ENCODE data around the gene PPIF. TPM values are rescaled to one million over a fixed set of nuclear protein-coding genes. Genes with fewer than 3 reads are reported as not detected.

Gene PPIF
- total RNA-seq, 2 experiments from 2014 or later: 177 to 185 TPM

DNA sequence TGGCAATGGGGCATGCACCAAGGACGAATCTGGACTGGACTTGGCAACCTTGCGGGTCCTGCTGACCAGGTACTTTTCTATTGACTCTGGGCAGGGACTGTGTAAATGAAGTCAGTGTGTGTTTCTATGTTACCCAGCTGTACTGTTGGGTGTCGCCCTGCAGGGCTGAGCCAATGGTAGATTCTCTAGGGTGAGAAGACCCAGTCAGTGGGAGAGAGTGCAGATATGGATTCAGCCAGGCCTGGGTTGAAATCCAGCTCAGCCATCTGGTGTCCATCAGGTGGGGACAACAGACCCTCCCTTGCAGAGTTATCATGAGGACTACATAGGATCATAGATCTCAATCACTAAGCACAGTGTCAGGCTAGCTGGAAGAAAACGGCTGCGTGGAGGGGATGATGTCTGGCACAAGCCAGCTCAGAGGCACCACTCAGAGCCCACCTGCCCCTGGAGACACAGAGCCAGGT is 4.9 kb upstream of the PPIF start:
- ChIA-PET CTCF (interaction anchor here (1.1 kb wide), 1 partner anchor 43 kb away, joined by 3 read pairs; no protein-coding TSS in a partner anchor), POLR2A (no interaction called here)

DNA sequence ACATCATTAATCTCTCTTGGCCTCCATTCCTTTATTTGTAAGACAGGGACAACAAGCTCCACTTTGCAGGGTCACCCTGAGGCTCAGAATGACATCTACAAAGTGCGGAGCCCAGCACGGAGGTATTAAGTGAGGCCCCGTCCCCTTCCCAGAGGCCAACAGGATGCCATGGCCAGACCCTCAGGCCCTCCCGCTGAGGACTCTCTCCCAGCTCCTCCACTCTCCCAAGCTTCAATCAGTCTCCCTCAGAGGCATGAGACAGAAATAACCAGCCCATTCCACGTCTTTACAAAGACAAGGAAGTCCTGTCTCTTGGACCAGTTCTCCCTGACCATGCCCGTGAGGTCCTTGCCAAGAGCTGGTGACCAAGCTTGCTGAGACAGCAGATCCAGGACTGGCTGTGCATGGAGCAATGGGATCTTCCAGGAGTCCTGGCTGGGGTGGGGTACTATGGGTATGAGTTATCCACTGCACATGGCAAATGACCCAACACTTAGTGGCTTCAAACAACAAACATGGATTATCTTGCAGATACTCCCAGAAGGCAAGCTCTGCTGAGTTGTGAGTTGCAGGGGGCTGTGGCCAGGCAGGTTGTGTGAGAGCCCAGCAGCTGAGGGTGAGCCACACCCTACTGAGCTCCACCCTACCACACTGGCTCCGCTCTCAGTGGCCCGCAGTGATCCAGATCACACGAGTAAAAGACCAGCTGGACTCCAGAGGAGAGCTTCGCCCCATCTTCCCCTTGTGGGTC is 4.3 kb upstream of the PPIF start:
- CTCF ChIA-PET: interaction anchor here (1.1 kb wide), 1 partner anchor 44 kb away, joined by 3 read pairs; no protein-coding TSS in a partner anchor
- POLR2A ChIA-PET: no interaction called here

DNA sequence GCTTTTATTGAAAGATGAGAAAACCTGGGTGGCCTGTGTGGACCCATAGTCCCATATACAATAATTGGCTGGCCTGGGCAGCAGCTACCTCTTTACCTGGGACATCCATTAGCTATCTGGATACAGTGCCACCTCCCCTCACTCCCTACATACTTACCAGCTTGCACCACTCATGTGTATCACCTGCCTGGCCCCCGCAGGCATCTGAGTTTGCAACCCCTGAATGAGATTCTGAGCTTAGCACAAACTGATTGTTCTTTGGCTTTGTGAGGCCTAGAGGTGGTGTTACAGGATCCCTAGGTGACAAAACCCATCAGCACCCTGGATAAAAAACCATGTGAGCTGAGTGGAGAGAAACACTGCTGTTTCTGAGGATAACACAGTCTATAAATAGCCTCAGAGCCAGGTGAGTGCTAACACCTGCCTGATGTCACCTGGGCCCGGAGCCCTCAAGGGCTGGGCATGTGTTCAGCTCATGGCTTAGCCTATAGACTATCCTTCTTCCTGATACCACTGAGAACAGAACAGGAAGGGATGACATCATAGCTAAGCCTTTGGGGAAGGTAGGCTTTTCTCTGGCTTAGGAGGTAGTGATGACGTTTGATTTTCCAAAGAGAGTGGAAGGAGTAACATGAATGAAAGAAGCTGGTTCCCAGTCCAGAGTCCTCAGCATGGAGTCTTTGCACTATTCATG is 2.6 kb upstream of the PPIF start:
- ChIA-PET CTCF (interaction anchor here (1.2 to 5.3 kb wide), 2 partner anchors 11 to 30 kb away, joined by 4 to 38 read pairs; no protein-coding TSS in a partner anchor), POLR2A (interaction anchor here (1.1 to 1.3 kb wide), 2 partner anchors 10 to 23 kb away, joined by 3 read pairs; no protein-coding TSS in a partner anchor)

DNA sequence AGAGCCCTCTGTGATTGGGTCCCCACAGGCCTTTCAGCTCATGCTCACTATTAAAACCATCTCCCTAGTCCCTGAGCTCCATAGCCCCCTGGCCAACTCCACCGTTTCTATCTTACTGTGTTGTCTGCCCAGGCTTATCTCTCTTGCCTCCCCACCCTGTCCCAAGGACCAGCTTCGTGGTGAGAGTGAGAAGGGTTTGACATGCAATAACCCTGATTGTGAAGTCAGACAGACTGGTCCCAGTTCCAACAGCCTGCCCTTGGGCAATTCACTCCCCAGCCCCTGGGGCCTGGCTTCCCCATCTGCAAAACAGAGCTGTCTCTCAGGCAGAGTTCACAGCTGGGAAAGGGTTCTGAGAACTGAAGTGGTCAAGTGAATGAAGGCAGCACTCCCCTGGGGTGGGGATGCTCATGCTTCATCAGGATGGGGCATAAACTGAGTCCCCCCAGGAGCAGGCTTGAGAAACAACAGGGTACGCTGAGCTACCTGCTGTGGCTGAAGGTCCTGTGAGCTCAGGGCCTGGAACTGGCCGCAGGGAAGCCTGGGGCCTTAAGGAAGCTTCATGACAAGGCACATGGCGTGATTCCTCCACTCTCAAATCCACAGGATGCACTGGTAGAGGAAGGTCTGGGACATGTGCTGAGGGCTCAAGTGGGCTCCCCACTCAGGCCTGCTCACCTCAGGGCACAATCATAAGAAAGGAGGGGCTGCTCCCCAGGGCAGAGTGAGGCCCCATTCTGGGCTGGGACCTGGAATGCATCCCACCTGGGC is 1.8 kb upstream of the PPIF start:
- ChIA-PET CTCF (interaction anchor here (0.9 to 5.3 kb wide), 4 partner anchors 12 to 122 kb away, joined by 4 to 38 read pairs (median 5); no protein-coding TSS in a partner anchor), POLR2A (interaction anchor here (1.1 to 1.3 kb wide), 2 partner anchors 10 to 24 kb away, joined by 3 read pairs; no protein-coding TSS in a partner anchor)

DNA sequence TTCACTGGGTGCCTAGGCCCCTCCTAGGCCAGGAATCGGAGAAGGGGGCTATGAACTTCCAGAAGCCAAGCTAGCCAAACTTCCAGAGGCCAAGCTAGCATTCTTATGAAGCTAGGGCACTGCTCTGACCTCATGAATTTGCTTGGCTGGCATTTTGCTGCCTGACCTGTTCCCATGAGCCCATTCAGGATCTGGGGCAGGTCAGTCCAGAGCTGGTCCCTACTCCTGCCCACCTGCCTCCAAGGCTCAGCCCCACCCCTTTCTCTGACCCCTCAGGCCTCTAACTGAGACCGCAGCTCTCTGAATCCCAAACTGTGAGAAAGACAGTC is 1.3 kb upstream of the PPIF start:
- CTCF ChIA-PET: interaction anchor here (0.9 to 5.3 kb wide), 3 partner anchors 12 to 122 kb away, joined by 5 to 38 read pairs (median 5); no protein-coding TSS in a partner anchor
- POLR2A ChIA-PET: interaction anchor here (0.6 to 1.3 kb wide), 2 partner anchors 11 to 98 kb away, joined by 3 read pairs; no protein-coding TSS in a partner anchor

DNA sequence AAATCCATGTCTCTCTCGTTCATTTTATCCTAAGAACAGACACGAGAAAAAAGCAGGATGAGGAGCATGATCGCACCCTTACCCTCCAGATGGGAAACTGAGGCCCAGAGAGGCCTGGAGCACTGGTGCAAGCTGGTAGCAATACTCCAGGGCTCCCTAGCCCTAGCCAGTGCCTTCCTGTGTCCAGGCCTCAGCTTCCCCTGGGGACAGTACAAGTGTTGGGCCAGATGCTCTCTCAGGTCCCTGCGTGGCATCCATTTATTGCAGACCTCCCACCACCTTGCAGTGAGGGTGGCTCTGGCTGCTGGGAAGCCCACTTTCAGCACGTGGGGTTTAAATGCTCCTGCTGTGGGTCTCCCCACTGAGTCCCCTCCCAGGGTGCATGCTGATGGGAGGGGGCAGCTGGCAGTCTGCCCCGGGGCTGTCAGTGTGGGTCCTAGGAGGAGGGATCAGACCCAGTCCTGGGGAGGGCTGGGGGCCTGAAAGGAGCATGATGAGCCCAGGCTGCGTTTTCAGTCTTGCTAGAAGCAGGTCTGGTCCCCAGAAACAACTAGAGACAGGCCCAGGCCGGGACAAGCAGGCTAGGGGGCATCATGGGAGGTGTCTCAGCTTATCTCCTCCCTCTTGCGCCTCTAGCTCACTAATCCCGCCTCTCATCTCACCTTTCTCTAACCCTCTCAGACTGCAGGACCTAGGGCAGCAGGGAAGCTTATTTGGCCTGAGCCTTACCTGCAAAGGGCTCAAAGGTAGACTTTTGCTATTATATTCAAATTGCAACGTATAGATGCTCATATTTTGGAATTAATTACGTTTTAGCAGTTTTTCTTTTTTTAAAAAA is 662 bp upstream of the PPIF start:
- CTCF ChIA-PET: interaction anchor here (0.9 to 5.3 kb wide), 5 partner anchors 13 to 121 kb away, joined by 3 to 38 read pairs (median 5); no protein-coding TSS in a partner anchor
- POLR2A ChIA-PET: interaction anchor here (0.6 to 2.4 kb wide), 2 partner anchors 15 to 98 kb away, joined by 3 to 9 read pairs; no protein-coding TSS in a partner anchor

DNA sequence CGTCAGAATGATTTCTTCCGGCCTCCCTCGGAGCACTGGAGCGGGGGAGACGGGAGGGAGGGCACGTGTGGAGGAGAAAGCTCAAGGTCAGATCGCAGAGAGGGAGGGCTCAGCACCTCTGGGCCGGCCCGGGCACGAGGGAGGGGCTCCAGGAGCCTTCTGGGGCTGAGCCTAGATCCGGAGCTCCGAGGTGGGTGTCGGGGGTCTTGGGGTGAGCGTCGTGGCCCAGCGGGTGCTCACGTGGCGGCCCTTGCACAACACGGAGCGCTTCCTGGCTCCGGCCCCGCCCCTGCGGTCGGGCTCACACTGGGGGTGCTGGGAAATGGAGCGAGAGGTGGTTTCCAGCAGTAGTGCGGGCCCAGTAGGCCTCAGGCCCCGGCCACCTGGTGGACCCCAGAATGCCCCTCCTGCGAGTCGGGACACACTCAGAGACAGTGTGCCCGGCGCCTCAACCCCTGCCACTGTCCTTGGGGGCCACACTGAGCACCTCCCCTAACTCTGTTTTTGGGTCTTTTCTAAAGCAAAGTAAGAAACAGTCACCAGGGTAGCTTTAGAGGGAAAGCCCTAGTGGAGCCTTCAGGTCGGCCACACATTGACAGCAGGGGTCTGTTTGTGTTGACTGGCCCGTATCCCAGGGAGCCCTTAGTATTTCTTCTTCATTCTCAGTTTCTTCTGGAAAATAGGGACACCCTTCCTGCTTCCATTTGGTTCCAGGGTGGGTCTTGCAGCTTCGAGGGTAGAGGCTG is 798 bp downstream of the PPIF start:
- ChIA-PET CTCF (interaction anchor here (0.7 to 5.3 kb wide), 7 partner anchors 14 to 100 kb away, joined by 3 to 38 read pairs (median 4); no protein-coding TSS in a partner anchor), POLR2A (interaction anchor here (0.8 to 2.4 kb wide), 13 partner anchors 10 to 106 kb away, joined by 3 to 9 read pairs (median 4); partner anchors contain the start of gene ZCCHC24)

DNA sequence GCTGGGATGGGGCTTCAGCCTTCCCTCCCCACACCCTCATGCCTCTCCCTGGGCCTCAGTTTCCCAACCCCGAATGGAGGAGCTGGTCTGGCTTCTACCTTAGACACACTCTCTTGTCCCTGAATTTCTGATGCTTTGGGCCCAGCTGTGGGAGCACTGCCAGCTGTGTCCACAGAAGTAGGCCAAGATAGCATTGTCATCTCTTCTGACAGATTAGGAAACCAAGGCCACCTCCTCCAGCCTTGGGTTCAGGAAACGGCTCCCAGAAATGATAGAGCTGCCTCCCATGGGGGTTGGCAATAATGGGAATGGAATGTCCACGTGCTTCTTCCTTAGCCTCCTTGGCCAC is 1.3 kb downstream of the PPIF start:
- ChIA-PET CTCF (interaction anchor here (1.2 to 5.3 kb wide), 4 partner anchors 15 to 60 kb away, joined by 4 to 38 read pairs (median 10); no protein-coding TSS in a partner anchor), POLR2A (interaction anchor here (0.5 to 2.4 kb wide), 8 partner anchors 9 to 107 kb away, joined by 3 to 9 read pairs (median 4); no protein-coding TSS in a partner anchor)

DNA sequence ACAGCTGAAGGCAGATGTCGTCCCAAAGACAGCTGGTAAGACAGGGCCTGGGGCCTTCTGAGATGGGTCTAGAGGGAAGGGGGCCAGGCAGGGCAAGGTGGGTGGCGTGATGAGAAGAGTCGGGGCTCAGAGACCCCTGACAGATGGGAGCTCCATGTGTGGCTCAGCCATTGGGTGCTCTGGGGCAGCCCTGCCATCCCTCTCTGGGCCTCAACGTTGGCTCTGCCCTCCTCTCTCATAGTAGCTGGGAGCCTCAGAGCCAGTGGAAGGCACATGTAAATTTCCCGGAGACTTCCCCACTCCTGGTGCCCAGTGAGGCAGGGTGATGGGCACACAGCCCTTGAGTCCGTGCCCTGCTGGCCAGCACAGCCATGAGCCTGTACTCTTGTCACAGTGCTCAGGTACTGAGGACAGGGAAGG is 1.8 kb downstream of the PPIF start:
- ChIA-PET CTCF (interaction anchor here (2.8 to 5.3 kb wide), 2 partner anchors 15 to 25 kb away, joined by 11 to 38 read pairs; no protein-coding TSS in a partner anchor), POLR2A (interaction anchor here (0.5 to 1.4 kb wide), 3 partner anchors 9 to 27 kb away, joined by 4 to 5 read pairs (median 5); no protein-coding TSS in a partner anchor)

DNA sequence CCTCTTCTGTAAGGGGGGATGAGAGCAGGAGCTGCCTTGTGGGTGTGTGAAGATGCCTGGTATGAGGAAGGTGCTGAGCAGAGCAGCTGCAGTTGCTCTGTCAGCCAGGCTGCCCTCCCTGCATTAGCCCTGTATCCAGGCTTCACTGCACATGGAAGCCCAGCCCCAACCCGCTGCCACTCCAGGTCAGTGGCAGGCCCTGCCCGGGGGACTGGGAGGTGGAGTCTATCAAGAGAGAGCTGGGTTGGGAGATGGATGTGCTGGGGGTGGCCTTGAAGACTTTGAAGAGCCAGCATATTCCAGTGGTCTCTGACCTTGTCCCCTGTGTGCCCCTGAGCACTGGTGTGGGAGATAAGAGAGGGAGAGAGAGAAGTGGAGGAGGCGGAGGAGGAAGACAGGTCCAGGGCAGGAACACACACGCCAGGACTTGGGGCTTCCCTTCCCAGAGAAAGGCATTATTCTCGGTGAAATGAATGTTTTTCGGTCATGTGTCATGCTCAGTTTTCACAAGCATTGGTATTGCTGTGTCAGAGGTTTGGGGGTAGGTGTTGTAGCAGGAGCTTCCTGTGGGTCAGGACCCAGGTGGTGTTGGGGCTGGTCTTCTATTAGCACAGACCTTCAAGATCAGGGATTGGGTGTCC is 2.6 kb downstream of the PPIF start:
- ChIA-PET POLR2A (interaction anchor here (0.7 to 1.2 kb wide), 3 partner anchors 11 to 106 kb away, joined by 3 to 4 read pairs (median 3); no protein-coding TSS in a partner anchor), CTCF (interaction anchor here (1.1 to 2.8 kb wide), 2 partner anchors 24 to 34 kb away, joined by 3 to 11 read pairs; no protein-coding TSS in a partner anchor)

DNA sequence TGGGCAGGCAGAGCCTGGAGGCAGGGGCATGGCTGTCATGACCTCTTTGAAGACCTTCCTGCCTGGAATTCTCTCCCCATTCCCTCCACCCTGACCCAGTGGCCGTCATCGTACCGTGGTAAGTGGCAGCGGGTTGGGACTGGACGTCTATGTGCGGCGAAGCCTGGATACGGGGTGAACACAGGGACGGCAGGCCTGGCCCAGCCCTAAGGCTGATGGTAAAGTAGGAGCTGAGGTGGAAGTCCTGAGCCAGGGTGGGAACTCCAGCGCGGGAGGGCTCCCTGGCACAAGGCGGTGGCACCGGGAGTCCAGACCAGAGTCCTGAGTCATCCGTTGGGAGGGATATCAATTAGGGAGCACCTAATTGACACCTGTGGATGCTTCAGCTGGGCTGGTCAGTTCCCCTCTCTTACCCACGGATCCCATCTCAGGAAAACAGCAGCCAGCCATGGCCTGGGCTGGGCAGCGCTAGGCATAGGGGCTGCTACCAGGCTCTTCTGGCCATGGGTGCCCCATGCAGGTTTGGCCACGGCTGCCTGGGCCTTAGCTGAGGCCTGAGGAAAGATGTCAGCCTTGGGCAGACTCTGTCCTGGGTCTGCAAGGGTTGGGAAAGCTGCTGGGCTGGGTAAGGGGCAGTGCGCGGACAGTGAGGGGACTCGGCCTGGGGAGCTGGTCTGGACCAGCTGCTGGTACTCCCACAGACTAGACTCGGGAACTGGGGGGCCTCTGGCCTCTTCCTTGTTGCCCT is 3.3 kb downstream of the PPIF start:
- CTCF ChIA-PET: interaction anchor here (1.1 to 2.8 kb wide), 2 partner anchors 24 to 34 kb away, joined by 3 to 11 read pairs; no protein-coding TSS in a partner anchor
- POLR2A ChIA-PET: interaction anchor here (0.7 to 1.2 kb wide), 3 partner anchors 10 to 107 kb away, joined by 3 to 4 read pairs (median 3); no protein-coding TSS in a partner anchor

DNA sequence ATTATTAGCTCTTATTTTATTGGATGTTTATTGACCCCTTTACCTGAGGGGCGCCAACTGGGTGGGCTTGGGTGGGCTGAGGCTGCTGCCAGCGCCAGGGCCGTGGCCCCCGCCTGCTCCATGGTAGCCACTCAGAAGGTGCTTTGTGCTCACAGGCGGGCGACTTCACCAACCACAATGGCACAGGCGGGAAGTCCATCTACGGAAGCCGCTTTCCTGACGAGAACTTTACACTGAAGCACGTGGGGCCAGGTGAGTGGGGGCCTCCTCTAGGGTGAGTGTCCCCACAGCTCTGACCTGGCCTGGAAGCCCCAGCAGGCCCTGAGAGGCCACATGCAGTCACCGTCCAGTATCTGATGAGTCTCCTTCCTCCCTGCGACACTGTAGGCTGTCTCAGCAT is 4.1 kb downstream of the PPIF start:
- CTCF ChIA-PET: interaction anchor here (1.1 kb wide), 1 partner anchor 35 kb away, joined by 3 read pairs; no protein-coding TSS in a partner anchor

DNA sequence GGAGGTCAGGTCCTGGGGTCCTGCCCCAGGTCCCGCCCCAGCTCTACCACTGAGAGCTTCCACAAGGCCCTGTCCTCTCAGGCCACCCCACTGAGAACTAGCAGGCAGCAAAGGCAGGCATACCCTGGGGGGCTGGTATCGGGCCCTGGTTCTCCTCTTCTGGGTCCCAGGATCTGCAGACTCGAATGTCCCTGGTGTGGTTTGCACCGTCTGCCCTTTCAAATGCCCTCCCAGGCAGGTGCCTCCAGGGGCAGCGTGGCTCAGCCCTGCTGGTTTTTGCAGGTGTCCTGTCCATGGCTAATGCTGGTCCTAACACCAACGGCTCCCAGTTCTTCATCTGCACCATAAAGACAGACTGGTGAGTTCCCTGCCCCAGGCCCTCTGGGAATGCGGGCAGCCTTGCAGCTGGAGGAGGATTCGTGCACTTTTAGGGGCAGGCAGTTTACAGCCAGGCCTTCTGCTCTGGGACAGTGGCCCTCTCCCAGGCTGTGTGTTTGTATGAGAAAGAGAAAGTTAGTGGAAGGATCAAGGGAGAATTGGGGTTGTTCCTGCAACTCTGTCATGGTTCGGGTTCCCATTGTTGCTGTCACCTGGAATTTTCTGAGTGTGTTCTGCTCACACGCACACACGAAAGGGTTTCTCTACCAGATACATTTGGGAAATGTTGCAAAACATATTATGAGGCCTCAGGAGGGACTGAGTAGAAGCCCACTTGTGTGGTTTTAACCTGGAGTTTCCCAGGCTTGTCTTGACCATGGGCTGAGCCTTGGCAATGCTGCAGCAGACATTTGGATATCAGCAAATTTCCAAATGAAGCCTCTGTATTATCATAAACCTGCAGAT is 5.0 kb downstream of the PPIF start:
- POLR2A ChIA-PET: no interaction called here
- CTCF ChIA-PET: no interaction called here

More for the DNA sequence above, 4.1 kb downstream of the PPIF start:
- POLR2A ChIA-PET: interaction anchor here (0.6 kb wide), 1 partner anchor 52 kb away, joined by 3 read pairs; no protein-coding TSS in a partner anchor

DNA sequence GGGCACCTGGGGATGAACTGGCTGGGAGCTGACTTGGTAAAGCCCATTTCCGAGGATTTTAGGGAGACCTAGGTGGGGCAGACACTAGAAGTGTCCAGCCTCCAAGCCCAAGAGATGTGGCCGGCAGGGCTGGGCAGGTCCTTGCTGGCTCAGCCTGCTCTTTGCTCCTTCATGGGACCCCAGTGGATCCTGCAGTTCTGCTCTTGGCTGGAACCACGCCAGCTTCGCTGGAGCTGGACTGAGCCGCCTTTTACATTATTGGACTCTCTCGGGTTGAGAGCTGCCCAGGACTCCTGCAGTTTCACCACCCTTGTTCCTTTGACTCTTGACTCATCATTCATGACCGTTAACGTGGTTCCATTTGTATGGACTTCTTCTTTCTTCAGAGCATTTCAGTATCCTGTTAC is 5.7 kb downstream of the PPIF start:
- ChIA-PET POLR2A (no interaction called here), CTCF (no interaction called here)

DNA sequence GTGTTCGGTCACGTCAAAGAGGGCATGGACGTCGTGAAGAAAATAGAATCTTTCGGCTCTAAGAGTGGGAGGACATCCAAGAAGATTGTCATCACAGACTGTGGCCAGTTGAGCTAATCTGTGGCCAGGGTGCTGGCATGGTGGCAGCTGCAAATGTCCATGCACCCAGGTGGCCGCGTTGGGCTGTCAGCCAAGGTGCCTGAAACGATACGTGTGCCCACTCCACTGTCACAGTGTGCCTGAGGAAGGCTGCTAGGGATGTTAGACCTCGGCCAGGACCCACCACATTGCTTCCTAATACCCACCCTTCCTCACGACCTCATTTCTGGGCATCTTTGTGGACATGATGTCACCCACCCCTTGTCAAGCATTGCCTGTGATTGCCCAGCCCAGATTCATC is 6.5 kb downstream of the PPIF start:
- ChIA-PET CTCF (no interaction called here), POLR2A (no interaction called here)

All from activated CD8-positive, alpha-beta memory T cell treated with anti-CD3 and anti-CD28 coated beads for 36 hours (primary cell).